Lower leg skin (tissue), 4 donors: ENCODE data around the gene ZNF385B. TPM values are rescaled to one million over a fixed set of nuclear protein-coding genes. Genes with fewer than 3 reads are reported as not detected.

ENCODE experiments used
- DNase-seq, 2 donors: peaks; one replicate each; pipeline ENCODE4 v3.0.0-alpha.2; 2019; ENCODE audit warnings: low spot score in 2 of 2
- H3K4me3 ChIP-seq: fragments of 200-600 bp; sonication (generic); 2 replicates; pipeline ENCODE4 v1.5.1; 2017; ENCODE audit warnings: mild to moderate bottlenecking, low read depth; ENCODE audit not compliant: poor library complexity, severe bottlenecking
- CTCF ChIP-seq, 3 donors: fragments of 450-650 bp; IDR thresholded peaks; one replicate each; pipeline ENCODE4 v1.5.1; 2016; ENCODE audit warnings: antibody characterized with exemption in 3 of 3, mild to moderate bottlenecking in 3 of 3, moderate library complexity in 2 of 3
- POLR2A ChIP-seq, 2 donors: fragments of 450-650 bp; IDR thresholded peaks; one replicate each; pipeline ENCODE4 v1.6.1; 2016 to 2017; ENCODE audit warnings: antibody characterized with exemption in 2 of 2, mild to moderate bottlenecking in 1 of 2, moderate library complexity in 1 of 2
- WGBS, 2 donors: methylation state at CpG; one replicate each; pipeline ENCODE4 v1.1.5; 2018; 5-methylcytosine and 5-hydroxymethylcytosine counted together
- intact Hi-C: fragments of 100-400 bp; cut with DNase I; formaldehyde crosslinking; loops from one replicate; pipeline ENCODE4 v1.15.0; 2023; ENCODE audit warnings: low total_unique reads
- total RNA-seq, 4 donors: library from RNA; depleted of rRNA; stranded (reverse); fragments of >200 nt; gene quantifications; one replicate each; pipeline ENCODE4 v1.1.0, GENCODE V29; 2016

ZNF385B gene
- total RNA-seq, 4 donors from 2014 or later, result 0.97 to 1.4 TPM; not detected in 2

GRCh38 chr2:179652296-179652695, 209.1 kb downstream of the ZNF385B start:
- H3K4me3 ChIP-seq, result no peak overlapping the region
- intact Hi-C loops, result no loop called here
- no peak for TF ChIP-seq CTCF (IDR thresholded peaks at IDR 0.05)
- TF ChIP-seq POLR2A (IDR thresholded peaks at IDR 0.05), result no peak
- 60 to 68% methylated on average over 2 of the region's 2 CpGs for WGBS, 2 donors
- no peak for DNase-seq

- DNase-seq, result no peak
- no peak for TF ChIP-seq POLR2A (IDR thresholded peaks at IDR 0.05)
- no peak for TF ChIP-seq CTCF (IDR thresholded peaks at IDR 0.05)
- intact Hi-C loops, result no loop called here
Observed at GRCh38 chr2:179650420-179650819, 211.0 kb downstream of the ZNF385B start.

GRCh38 chr2:179646862-179647587, 214.4 kb downstream of the ZNF385B start:
- H3K4me3 ChIP-seq, result no peak overlapping the region
- no peak for TF ChIP-seq POLR2A (IDR thresholded peaks at IDR 0.05)
- WGBS, 2 donors, result 78 to 85% methylated on average over 3 of the region's 3 CpGs
- intact Hi-C loops, result no loop called here
- no peak for DNase-seq

More at GRCh38 chr2:179650420-179650819, 211.0 kb downstream of the ZNF385B start:
- H3K4me3 ChIP-seq, result no peak overlapping the region

GRCh38 chr2:179646173-179646769, 215.1 kb downstream of the ZNF385B start:
- DNase-seq, result no peak
- TF ChIP-seq CTCF (IDR thresholded peaks at IDR 0.05) (no peak), POLR2A (IDR thresholded peaks at IDR 0.05) (no peak)
- WGBS, 2 donors, result 64 to 76% methylated on average over 9 of the region's 9 CpGs
- H3K4me3 ChIP-seq, result no peak overlapping the region
- intact Hi-C loops, result no loop called here

- H3K4me3 ChIP-seq, result no peak overlapping the region
- no peak for DNase-seq
- intact Hi-C loops, result no loop called here
- 69% methylated on average over 2 of the region's 2 CpGs for WGBS, 2 donors
- TF ChIP-seq CTCF (IDR thresholded peaks at IDR 0.05) (no peak), POLR2A (IDR thresholded peaks at IDR 0.05) (no peak)
Observed at GRCh38 chr2:179645047-179645446, 216.4 kb downstream of the ZNF385B start.

GRCh38 chr2:179642462-179642861, 218.9 kb downstream of the ZNF385B start:
- WGBS, 2 donors, result 83 to 89% methylated on average over 2 of the region's 2 CpGs
- TF ChIP-seq CTCF (IDR thresholded peaks at IDR 0.05), result no peak
- no peak for TF ChIP-seq POLR2A (IDR thresholded peaks at IDR 0.05)
- intact Hi-C loops, result no loop called here
- H3K4me3 ChIP-seq, result no peak overlapping the region
- DNase-seq, result no peak
